Stimulated activated CD4-positive, alpha-beta T cell treated with anti-CD3 and anti-CD28 coated beads, Interleukin-1b, Interleukin-23, amount 100 ng/mL, for 24 hours (primary cell): ENCODE data around the gene ZNF618.

Source experiments
- DNase-seq, 4 experiments: peaks; one replicate each; pipeline ENCODE4 v3.0.0-alpha.2; 2020; ENCODE audit warnings: low read depth in 4 of 4, low spot score in 1 of 4

The ZNF618 gene, protein sequence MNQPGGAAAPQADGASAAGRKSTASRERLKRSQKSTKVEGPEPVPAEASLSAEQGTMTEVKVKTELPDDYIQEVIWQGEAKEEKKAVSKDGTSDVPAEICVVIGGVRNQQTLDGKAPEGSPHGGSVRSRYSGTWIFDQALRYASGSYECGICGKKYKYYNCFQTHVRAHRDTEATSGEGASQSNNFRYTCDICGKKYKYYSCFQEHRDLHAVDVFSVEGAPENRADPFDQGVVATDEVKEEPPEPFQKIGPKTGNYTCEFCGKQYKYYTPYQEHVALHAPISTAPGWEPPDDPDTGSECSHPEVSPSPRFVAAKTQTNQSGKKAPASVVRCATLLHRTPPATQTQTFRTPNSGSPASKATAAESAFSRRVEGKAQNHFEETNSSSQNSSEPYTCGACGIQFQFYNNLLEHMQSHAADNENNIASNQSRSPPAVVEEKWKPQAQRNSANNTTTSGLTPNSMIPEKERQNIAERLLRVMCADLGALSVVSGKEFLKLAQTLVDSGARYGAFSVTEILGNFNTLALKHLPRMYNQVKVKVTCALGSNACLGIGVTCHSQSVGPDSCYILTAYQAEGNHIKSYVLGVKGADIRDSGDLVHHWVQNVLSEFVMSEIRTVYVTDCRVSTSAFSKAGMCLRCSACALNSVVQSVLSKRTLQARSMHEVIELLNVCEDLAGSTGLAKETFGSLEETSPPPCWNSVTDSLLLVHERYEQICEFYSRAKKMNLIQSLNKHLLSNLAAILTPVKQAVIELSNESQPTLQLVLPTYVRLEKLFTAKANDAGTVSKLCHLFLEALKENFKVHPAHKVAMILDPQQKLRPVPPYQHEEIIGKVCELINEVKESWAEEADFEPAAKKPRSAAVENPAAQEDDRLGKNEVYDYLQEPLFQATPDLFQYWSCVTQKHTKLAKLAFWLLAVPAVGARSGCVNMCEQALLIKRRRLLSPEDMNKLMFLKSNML

GRCh38 chr9:113876151-113876992, at the start of gene ZNF618:
Gene ZNF618, plus strand, starts transcription at chr9:113876309. Its CDS starts 72 bp downstream, at chr9:113876381.
- DNase-seq, result peak in 2 of 4 experiments; percentile 4 to 19

- no peak for DNase-seq
Measured at GRCh38 chr9:113828221-113828620, 47.9 kb upstream of the ZNF618 start.

DNA sequence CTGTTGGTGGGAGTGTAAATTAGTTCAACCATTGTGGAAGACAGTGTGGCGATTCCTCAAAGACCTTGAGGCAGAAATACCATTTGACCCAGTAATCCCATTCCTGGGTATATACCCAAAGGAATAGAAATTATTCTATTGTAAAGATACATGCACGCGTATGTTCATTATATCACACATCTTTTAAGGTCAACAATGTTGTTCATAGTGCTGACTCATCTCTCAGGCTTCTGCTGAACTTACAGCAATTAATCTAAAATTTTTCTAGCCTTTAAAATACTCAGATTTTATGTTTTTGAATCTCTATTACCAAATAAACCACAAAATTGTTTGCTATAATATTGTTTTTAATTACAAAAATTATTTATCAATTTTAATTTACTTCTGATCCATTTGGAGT, 38.8 kb upstream of the ZNF618 start:
- DNase-seq, result no peak

GRCh38 chr9:113842086-113842485, 34.0 kb upstream of the ZNF618 start:
- no peak for DNase-seq

- DNase-seq, result no peak
Measured at GRCh38 chr9:113844466-113844865, 31.6 kb upstream of the ZNF618 start.

- no peak for DNase-seq
Measured at GRCh38 chr9:113851359-113851758, 24.8 kb upstream of the ZNF618 start.

- DNase-seq, result no peak
Measured at GRCh38 chr9:113851873-113852272, 24.2 kb upstream of the ZNF618 start.

DNA sequence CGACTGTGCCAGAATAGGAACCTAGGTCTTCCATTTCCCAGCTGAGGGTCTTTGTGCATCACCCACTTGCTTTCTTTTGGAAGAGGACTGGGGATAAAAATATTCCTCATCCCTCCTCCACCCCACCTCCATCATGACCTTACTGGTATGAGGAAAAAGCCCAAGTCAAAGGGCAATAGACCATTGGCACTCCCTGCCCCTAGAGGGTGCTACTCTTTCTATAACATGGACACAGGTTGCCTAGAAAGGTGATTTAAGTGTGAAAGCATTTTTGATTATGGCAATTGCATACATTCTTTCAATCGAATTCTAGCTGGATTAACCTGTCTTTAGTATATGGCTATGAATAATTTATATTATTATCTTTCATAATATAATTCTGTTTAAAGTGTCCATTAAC, 22.8 kb upstream of the ZNF618 start:
- DNase-seq, result no peak

- DNase-seq, result no peak
Measured at GRCh38 chr9:113854310-113854709, 21.8 kb upstream of the ZNF618 start.

DNA sequence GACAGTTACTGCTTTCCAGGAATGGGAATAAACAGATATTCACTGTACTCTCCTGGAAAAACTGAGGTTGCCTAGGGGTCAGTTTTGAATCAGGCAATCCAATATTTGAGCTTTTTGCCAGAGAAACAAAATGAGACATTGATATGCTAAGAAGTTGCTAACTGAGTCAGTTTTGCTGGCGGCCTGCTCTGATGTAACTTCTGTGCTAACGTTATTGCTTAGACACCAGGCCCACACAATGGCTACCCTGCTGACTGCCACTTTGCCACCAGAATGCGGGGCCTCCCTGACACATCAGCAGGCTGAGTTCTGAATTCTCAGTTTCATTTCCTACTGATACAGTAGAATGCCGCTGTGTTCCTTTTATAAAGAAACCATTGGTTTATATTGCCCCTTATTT, 18.2 kb upstream of the ZNF618 start:
- DNase-seq, result no peak

DNA sequence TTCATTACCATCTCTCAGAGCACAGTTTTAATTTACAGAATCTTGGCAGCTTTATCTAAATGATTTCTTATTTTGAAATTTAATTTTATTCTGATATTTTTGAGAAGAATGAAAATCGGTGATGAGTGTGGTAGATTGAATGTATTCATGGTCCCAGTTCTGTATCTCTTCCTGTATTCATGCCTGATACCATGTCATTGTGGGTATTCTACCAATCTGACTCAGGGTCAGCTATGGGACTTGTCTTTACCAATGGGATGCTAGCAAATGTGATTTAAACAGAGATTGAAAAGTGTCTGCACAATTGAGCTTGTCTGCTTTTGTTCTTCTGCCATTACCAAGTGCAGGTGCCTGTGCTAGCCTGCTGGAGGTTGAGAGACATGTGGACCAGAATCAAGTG, 17.8 kb upstream of the ZNF618 start:
- no peak for DNase-seq

DNA sequence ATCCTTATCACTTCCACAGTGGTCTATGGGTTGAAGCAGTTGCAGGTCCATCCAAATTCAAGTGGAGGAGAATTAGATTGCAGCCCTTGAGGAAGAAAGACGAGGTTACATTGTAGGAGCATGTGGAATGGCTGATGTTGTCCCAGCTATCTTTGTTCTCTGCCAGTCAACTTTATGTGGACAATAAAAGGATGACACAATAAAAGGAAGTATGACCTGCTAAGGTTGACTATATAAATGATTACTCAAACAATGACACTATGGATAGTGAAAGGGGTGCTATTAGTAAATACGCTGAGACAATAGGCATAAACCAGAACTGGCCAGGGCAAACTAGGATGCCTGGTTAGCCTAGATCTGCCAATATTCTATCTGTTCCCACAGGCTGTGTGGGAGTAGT, 12.8 kb upstream of the ZNF618 start:
- DNase-seq, result no peak

GRCh38 chr9:113868501-113868900, 7.6 kb upstream of the ZNF618 start:
- DNase-seq, result no peak

DNA sequence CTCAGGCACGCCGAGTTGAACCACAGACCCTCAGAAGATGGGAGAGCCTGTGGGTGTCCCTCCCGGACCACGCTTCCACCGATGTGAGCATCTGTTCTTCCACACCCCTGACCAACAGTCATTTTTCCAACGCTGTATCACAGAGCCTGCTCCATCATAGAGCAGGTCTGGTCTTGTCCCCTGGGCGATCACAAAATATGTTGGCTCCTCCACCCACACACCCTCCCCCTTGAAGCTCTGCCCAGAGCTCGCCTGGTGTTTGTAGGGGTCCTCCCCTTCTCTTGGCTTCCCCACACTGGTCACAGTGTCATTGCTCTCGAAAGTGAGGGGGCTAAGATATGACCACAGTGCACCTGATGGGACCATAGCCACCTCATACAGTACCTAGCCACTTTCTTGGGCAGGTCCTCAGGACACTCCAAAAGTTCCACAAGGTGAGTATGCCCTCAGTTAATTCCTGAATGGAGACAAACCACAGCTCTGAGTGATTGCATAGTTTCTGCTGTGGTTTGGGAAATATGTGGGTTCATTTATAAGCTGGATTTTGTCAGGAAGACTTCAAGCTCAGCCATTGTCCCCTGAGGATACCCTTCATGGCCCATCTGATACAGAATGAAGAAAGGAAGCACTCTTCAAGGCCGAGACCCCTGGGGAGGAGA, 3.5 kb upstream of the ZNF618 start:
- no peak for DNase-seq

DNA sequence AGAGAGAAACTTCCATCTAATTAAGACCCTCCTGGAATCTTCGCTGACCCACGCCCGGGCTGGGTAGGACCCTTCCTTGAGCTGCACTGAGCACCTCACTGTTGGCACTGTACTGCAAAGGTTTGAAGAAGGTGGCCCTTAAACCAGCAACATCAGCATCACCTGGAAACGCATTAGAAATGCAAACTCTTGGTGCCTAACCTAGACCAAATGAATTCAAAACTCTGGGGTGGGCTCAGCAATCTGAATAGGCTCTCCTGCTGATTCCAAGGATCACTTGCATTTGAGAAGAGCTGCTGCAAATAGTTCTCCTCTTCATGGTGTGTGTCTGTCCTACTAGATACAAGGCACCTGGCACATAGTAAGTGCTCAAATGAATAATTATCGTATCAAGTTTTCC, 2.7 kb upstream of the ZNF618 start:
- no peak for DNase-seq

DNA sequence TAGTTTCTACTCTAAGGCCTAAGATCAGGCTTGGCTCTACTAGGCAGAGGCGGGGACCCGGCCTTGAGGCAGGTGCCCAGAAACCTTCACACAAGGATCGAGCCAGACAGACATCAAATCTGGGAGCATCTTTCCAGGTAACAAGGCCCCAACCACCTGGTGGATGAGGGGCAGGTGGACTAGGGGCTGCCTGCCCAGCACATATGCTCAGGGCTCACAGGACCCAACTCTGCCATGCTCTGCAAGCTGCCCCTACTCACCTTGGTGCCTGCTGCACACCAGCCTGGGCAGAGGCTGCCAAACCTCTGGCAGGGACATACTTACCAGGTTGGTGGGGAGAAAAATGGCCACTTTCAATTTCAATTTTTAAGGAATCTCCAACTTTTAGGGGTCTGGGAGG, 2.2 kb upstream of the ZNF618 start:
- no peak for DNase-seq

- no peak for DNase-seq
Measured at GRCh38 chr9:113875459-113876150, 504 bp upstream of the ZNF618 start.

DNA sequence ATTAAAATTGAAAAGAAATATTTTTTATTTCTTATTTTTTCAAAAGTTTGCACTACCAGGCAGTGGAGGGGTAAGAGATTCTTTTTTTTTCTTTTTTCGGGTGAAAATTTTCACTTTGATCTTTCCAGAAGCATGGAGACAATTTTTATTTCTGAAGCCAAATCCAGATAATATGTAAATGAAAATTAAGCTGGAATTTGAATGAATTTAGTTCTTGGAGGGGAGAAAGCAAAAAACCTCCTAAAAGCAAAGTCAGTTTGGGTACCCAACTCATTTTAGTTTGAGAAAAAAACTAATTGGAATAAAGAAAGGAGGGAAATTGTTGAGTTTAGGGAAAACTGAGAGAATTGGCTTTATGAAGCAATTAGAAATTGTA, 872 bp downstream of the ZNF618 start:
- DNase-seq, result no peak

DNA sequence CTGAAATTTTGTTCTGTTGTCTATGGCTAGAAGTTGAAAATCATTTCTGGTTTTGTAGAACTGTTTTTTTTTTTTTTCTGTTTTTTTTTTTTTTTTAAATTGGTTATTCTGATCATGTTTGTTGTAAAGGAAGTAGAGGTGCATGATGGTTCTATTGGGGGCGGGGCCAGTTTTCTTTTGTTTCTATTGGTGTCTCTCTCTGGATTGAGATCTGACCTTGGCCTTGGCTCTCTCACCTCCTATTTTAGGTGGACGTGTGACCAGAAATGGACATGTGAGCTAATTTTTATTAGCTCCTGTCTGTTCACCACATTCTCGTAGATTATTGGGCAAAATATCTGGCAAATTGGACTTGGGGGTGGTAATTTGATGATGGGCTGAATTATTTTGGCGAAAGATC, 3.2 kb downstream of the ZNF618 start:
- no peak for DNase-seq

DNA sequence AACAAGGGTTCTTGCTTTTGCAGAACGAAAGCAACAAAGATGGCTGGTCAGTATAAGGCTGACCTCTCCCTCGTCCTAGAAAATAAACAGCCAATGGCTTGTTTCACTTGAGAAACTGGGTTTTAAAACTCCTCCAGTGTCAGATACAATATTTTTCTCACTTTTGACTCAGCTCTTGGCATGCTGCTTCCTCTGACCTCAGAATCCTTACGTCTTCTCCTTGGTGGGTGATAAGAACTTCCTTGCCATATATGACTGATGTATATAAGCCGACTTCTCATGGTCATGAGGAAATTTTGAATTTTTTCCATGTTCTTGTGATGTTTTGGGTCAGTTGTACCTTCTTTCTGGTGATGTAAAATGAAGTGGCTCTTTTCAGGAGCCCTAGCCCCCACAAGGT, 3.8 kb downstream of the ZNF618 start:
- DNase-seq, result no peak
